OCI-LY3 (cell line): ENCODE data around the gene GPRASP2.
"Not testable (repeated sequence)": the region's sequence is repeated elsewhere in the genome, so short reads cannot be mapped to it uniquely, and the experiment has no call there.

Experiments
- H2AFZ ChIP-seq: fragments of 200-600, 300-600 bp; shearing (Covaris generic); 2 replicates; pipeline ENCODE4 v1.6.0; 2014; ENCODE audit warnings: antibody characterized with exemption, low read depth, low read length
- H3K27ac ChIP-seq: fragments of 200-600, 300-600 bp; sonication (generic); 2 replicates; pipeline ENCODE4 v1.5.1; 2014; ENCODE audit warnings: mild to moderate bottlenecking, low read length, moderate library complexity, mixed read lengths
- H3K27me3 ChIP-seq: fragments of 200-600, 300-600 bp; sonication (generic); 2 replicates; pipeline ENCODE4 v1.6.1; 2014; ENCODE audit warnings: low read depth, low read length, mixed read lengths
- H3K36me3 ChIP-seq: fragments of 200-600, 300-600 bp; sonication (generic); replicated peaks from 2 replicates; pipeline ENCODE3; 2014; ENCODE audit warnings: low read depth, low read length, mixed read lengths
- H3K4me1 ChIP-seq: fragments of 300-600, 200-600 bp; sonication (generic); 2 replicates; pipeline ENCODE4 v1.6.1; 2014; ENCODE audit warnings: low read length, mixed read lengths
- H3K4me2 ChIP-seq: fragments of 200-600, 300-600 bp; sonication (generic); 2 replicates; pipeline ENCODE4 v1.6.1; 2014; ENCODE audit warnings: low read length, mixed read lengths
- H3K4me3 ChIP-seq: fragments of 300-600, 200-600 bp; sonication (generic); 2 replicates; pipeline ENCODE4 v1.5.1; 2014; ENCODE audit warnings: antibody characterized with exemption, mild to moderate bottlenecking, low read length, moderate library complexity
- H3K79me2 ChIP-seq: fragments of 300-600, 200-600 bp; shearing (Covaris generic); 2 replicates; pipeline ENCODE4 v1.6.1; 2014; ENCODE audit warnings: mild to moderate bottlenecking, low read length, mixed read lengths
- H3K9ac ChIP-seq: fragments of 300-600, 200-600 bp; shearing (Covaris generic); 2 replicates; pipeline ENCODE4 v1.6.0; 2014; ENCODE audit warnings: mild to moderate bottlenecking, low read length, moderate library complexity
- H3K9me3 ChIP-seq: fragments of 200-600, 300-600 bp; shearing (Covaris generic); 2 replicates; pipeline ENCODE4 v1.6.1; 2014; ENCODE audit warnings: low read length, mixed read lengths; ENCODE audit not compliant: insufficient read depth
- H4K20me1 ChIP-seq: fragments of 200-600, 300-600 bp; sonication (generic); 2 replicates; pipeline ENCODE4 v1.6.1; 2016; ENCODE audit warnings: low read length, mixed read lengths; ENCODE audit not compliant: insufficient read depth
- EZH2phosphoT487 ChIP-seq: fragments of 200-600 bp; shearing (Covaris generic); IDR thresholded peaks from 2 replicates; pipeline ENCODE4 v1.6.1; 2018; ENCODE audit warnings: antibody characterized with exemption, mixed run types, low read depth
- TF ChIP-seq, protein P1 (sequence below): fragments of 200-600, 300-600 bp; sonication (generic); IDR thresholded peaks from 2 replicates; pipeline ENCODE4 v1.5.1; 2014; ENCODE audit warnings: antibody characterized with exemption, low read length, low read depth

GPRASP2 gene

DNA sequence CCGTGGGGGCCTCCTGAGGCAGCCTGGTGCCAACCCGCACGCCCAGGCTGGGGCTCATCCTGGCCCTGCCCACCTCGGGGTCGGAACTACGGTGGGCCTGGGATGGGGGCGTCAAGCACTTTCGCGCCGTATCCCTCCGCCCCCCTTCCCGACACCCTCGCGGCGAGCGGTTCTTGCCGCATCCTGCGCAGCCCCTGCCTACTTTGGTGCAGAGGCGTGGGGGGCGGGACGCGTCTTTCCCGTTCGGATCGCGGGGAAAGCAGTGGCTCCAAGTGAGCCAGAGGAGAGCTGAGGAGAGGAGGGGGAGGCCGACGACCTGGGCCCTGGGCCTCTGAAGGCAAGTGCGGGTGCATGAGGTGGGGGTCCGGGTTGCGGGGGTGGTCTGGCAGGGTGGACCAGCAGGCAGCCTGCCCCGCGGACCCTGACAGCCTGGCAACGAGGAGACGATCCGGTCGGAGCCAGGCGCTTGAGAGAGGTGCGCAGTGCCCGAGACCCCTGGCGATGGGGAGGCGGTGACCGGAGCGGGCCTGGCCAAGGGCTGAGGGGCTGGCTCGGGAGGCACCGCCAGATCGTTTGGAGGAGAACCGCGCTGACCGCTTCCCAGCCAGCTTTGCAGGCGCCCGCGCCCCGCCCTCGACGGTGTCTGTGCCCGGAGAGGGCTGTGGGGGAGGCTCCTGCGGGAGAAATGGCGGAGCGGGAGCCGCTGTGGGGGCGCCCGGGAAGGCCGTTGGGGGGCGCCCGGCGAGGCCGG, at the start of gene GPRASP2:
GPRASP2 (plus strand) TSS at position 233 of the 751 bp plus-strand sequence. CDS start 2,422 bp downstream, outside the sequence.
- no peaks in the 10 kb centered on the region for H3K4me1 ChIP-seq
- no peak within 1 kb of the TSS for H3K4me2 ChIP-seq
- H3K27ac ChIP-seq: no peak within 1 kb of the TSS
- H3K4me3 ChIP-seq: no peak within 1 kb of the TSS
- no peak within 1 kb of the TSS for H2AFZ ChIP-seq
- no peaks in the 10 kb centered on the region for H3K27me3 ChIP-seq
- H3K9ac ChIP-seq: no peak within 1 kb of the TSS
- no peaks in the 10 kb centered on the region for H3K36me3 ChIP-seq
- no peaks in the 10 kb centered on the region for H4K20me1 ChIP-seq
- no peaks in the 10 kb centered on the region for H3K9me3 ChIP-seq
- H3K79me2 ChIP-seq: no peaks in the 10 kb centered on the region
- TF ChIP-seq, protein P1, sequence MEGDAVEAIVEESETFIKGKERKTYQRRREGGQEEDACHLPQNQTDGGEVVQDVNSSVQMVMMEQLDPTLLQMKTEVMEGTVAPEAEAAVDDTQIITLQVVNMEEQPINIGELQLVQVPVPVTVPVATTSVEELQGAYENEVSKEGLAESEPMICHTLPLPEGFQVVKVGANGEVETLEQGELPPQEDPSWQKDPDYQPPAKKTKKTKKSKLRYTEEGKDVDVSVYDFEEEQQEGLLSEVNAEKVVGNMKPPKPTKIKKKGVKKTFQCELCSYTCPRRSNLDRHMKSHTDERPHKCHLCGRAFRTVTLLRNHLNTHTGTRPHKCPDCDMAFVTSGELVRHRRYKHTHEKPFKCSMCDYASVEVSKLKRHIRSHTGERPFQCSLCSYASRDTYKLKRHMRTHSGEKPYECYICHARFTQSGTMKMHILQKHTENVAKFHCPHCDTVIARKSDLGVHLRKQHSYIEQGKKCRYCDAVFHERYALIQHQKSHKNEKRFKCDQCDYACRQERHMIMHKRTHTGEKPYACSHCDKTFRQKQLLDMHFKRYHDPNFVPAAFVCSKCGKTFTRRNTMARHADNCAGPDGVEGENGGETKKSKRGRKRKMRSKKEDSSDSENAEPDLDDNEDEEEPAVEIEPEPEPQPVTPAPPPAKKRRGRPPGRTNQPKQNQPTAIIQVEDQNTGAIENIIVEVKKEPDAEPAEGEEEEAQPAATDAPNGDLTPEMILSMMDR: no peak
- no peak for TF ChIP-seq EZH2phosphoT487

DNA sequence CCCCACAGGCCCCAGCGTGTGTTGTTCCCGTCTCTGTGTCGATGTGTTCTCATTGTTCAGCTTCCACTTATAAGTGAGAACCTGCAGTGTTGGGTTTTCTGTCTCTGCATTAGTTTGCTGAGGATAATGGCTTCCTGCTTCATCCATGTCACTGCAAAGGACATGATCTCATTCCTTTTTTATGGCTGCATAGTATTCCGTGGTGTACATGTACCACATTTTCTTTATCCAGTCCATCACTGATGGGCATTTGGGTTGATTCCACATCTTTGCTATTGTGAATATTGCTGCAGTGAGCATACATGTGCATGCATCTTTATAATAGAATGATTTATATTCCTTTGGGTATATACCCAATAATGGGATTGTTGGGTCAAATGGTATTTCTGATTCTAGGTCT, 48.4 kb upstream of the GPRASP2 start:
- not testable (repeated sequence) for H3K4me3 ChIP-seq, H3K4me2 ChIP-seq

DNA sequence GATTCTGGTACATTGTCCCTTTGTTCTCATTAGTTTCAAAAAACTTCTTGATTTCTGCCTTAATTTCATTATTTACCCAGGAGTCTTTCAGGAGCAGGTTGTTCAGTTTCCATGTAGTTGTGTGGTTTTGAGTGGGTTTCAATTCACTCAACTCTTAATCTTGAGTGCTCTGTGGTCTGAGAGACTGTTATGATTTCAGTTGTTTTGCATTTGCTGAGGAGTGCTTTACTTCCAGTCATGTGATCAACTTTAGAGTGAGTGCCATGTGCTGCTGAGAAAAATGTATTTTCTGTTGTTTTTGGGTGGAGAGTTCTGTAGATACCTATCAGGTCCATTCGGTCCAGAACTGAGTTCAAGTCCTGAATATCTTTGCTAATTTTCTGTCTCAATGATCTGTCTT, 45.2 kb upstream of the GPRASP2 start:
- not testable (repeated sequence) for H3K27me3 ChIP-seq, H2AFZ ChIP-seq, H3K4me1 ChIP-seq, H3K27ac ChIP-seq, H3K4me2 ChIP-seq, H3K9ac ChIP-seq, H3K79me2 ChIP-seq, H4K20me1 ChIP-seq, H3K36me3 ChIP-seq, H3K4me3 ChIP-seq, H3K9me3 ChIP-seq

More for the DNA sequence above, 48.4 kb upstream of the GPRASP2 start:
- not testable (repeated sequence) for H3K9me3 ChIP-seq, H3K27ac ChIP-seq, H4K20me1 ChIP-seq, H2AFZ ChIP-seq, H3K9ac ChIP-seq, H3K27me3 ChIP-seq, H3K79me2 ChIP-seq, H3K36me3 ChIP-seq, H3K4me1 ChIP-seq

DNA sequence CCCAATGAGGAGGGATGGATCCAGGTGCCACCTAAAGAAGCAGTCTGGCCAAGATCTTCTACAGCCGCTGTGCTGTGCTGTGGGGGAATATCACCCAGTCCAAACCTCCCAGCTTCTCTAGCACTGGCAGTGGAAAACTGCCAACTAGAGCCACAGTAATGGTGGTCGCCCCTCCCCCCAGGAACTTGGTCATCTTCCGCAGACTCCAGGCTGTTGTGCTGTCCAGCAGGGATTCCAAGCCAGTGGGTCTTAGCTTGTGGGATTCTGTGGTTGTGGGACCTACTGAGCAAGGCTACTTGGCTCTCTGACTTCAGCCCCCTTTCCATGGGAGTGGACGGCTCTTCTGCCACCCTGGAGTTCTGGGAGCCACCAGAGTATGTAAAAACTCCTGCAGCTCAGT, 42.7 kb upstream of the GPRASP2 start:
- H3K9ac ChIP-seq: no peak overlapping the region
- H3K4me1 ChIP-seq: no peaks in the 10 kb centered on the region
- H3K4me3 ChIP-seq: no peak overlapping the region
- H3K9me3 ChIP-seq: no peaks in the 10 kb centered on the region
- no peak overlapping the region for H3K27ac ChIP-seq
- no peak overlapping the region for H2AFZ ChIP-seq
- H3K4me2 ChIP-seq: no peak overlapping the region
- H3K27me3 ChIP-seq: no peaks in the 10 kb centered on the region
- no peaks in the 10 kb centered on the region for H3K36me3 ChIP-seq
- no peaks in the 10 kb centered on the region for H4K20me1 ChIP-seq
- H3K79me2 ChIP-seq: no peaks in the 10 kb centered on the region
- TF ChIP-seq EZH2phosphoT487: no peak
- TF ChIP-seq, protein P1: no peak

DNA sequence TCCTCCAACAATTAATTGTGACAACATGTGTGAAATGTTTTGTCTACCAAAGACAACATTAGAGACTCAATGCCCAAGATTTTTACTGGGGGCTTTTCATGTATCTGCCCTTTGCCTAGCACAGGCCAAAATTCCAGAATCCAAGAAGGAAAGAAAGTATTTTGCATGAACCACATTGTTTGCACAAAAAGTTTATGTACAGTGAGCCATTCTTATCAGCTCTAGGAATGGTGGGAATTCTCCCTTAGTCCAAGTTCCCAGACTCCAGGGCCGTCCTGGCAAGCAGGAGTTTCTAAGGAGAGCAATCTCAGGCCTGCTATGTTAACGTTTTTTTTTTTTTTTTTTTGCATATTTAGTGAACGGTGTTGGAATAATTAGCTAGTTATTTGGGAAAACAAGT, 39.4 kb upstream of the GPRASP2 start:
- H3K36me3 ChIP-seq: no peaks in the 10 kb centered on the region
- TF ChIP-seq, protein P1: no peak
- no peak for TF ChIP-seq EZH2phosphoT487
- H4K20me1 ChIP-seq: no peaks in the 10 kb centered on the region
- H3K27ac ChIP-seq: no peak overlapping the region
- H3K4me2 ChIP-seq: no peak overlapping the region
- H3K9me3 ChIP-seq: no peaks in the 10 kb centered on the region
- no peaks in the 10 kb centered on the region for H3K27me3 ChIP-seq
- H3K4me1 ChIP-seq: no peaks in the 10 kb centered on the region
- no peak overlapping the region for H2AFZ ChIP-seq
- no peak overlapping the region for H3K9ac ChIP-seq
- H3K4me3 ChIP-seq: no peak overlapping the region
- H3K79me2 ChIP-seq: no peaks in the 10 kb centered on the region

DNA sequence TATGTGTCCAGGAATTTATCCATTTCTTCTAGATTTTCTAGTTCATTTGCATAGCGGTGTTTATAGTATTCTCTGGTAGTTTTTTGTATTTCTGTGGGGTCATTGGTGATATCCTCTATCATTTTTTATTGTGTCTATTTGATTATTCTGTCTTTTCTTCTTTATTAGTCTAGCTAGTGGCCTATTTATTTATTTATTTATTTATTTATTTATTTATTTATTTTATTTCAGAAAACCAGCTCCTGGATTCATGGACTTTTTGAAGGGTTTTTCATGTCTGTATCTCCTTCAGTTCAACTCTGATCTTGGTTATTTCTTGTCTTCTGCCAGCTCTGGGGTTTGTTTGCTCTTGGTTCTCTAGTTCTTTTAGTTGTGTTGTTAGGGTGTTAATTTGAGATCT, 34.8 kb upstream of the GPRASP2 start:
- not testable (repeated sequence) for H3K9ac ChIP-seq, H3K27ac ChIP-seq, H3K4me1 ChIP-seq, H3K36me3 ChIP-seq, H4K20me1 ChIP-seq, H3K4me2 ChIP-seq, H3K9me3 ChIP-seq, H3K27me3 ChIP-seq, H3K4me3 ChIP-seq, H2AFZ ChIP-seq, H3K79me2 ChIP-seq
